Measurements from ENCODE around the gene UGT2A1.

DNA sequence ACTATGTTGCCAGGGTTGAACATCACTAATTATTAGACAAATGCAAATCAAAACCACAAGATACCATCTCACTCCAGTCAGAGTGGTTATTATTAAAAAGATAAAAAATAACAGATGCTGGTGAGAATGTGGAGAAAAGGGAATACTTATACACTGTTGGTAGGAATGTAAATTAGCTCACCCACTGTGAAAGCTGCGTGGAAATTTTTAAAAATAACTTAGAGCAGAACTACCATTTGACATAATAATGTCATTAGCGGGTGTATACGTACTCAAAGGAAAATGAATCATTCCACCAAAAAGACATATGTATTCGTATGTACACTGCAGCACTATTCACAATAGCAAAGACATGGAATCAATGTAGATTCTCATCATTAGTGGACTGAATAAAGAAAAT is 48.6 kb upstream of the UGT2A1 start:
- no peak for TF ChIP-seq POLR2A (IDR thresholded peaks at IDR 0.05)
- TF ChIP-seq, protein P1, sequence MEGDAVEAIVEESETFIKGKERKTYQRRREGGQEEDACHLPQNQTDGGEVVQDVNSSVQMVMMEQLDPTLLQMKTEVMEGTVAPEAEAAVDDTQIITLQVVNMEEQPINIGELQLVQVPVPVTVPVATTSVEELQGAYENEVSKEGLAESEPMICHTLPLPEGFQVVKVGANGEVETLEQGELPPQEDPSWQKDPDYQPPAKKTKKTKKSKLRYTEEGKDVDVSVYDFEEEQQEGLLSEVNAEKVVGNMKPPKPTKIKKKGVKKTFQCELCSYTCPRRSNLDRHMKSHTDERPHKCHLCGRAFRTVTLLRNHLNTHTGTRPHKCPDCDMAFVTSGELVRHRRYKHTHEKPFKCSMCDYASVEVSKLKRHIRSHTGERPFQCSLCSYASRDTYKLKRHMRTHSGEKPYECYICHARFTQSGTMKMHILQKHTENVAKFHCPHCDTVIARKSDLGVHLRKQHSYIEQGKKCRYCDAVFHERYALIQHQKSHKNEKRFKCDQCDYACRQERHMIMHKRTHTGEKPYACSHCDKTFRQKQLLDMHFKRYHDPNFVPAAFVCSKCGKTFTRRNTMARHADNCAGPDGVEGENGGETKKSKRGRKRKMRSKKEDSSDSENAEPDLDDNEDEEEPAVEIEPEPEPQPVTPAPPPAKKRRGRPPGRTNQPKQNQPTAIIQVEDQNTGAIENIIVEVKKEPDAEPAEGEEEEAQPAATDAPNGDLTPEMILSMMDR (IDR thresholded peaks at IDR 0.05) = no peak

Measured in gastroesophageal sphincter (tissue), 3 donors.